Neural progenitor cell (in vitro differentiated cells): ENCODE results near the gene CYP2F1. TPM values are rescaled to one million over a fixed set of nuclear protein-coding genes. Genes with fewer than 3 reads are reported as not detected.
A peak's percentile ranks its signal among the peaks of the same experiment; 100 is the strongest.
"Not testable (repeated sequence)": the region's sequence is repeated elsewhere in the genome, so short reads cannot be mapped to it uniquely, and the experiment has no call there.

Experiments
- DNase-seq: peaks from one replicate; pipeline ENCODE4 v3.0.0-alpha.2; 2016; ENCODE audit warnings: low spot score
- H2AFZ ChIP-seq: fragments of 200-600 bp; sonication (generic); replicated peaks from 2 replicates; pipeline ENCODE4 v1.6.1; 2016; ENCODE audit warnings: antibody characterized with exemption
- H3F3A ChIP-seq: fragments of 200-600 bp; sonication (generic); 2 replicates; pipeline ENCODE4 v1.6.1; 2016; ENCODE audit warnings: antibody characterized with exemption, low read depth
- H3K27ac ChIP-seq: fragments of 200-600 bp; sonication (generic); 2 replicates; pipeline ENCODE4 v1.5.1; 2016; ENCODE audit warnings: mild to moderate bottlenecking
- H3K27me3 ChIP-seq: fragments of 200-600 bp; sonication (generic); 2 replicates; pipeline ENCODE4 v1.6.1; 2016; ENCODE audit warnings: mild to moderate bottlenecking, moderate library complexity
- H3K36me3 ChIP-seq: fragments of 200-600 bp; sonication (generic); 2 replicates; pipeline ENCODE4 v1.5.1; 2016
- H3K4me1 ChIP-seq: fragments of 200-600 bp; sonication (generic); 2 replicates; pipeline ENCODE4 v1.6.1; 2016; ENCODE audit warnings: mixed run types
- H3K4me2 ChIP-seq: fragments of 200-600 bp; sonication (generic); 2 replicates; pipeline ENCODE4 v1.6.1; 2016
- H3K4me3 ChIP-seq: fragments of 200-600 bp; sonication (generic); 2 replicates; pipeline ENCODE4 v1.5.1; 2016
- H3K79me2 ChIP-seq: fragments of 200-600 bp; sonication (generic); 2 replicates; pipeline ENCODE4 v1.6.1; 2016; ENCODE audit warnings: low read depth
- H3K9ac ChIP-seq: fragments of 200-600 bp; sonication (generic); 2 replicates; pipeline ENCODE4 v1.6.1; 2016
- H3K9me3 ChIP-seq: fragments of 200-600 bp; sonication (generic); 2 replicates; pipeline ENCODE4 v1.5.1; 2016; ENCODE audit warnings: low read depth
- H4K20me1 ChIP-seq: fragments of 200-600 bp; sonication (generic); 2 replicates; pipeline ENCODE4 v1.6.1; 2016; ENCODE audit warnings: low read depth
- H3K27ac Mint-ChIP-seq: 3 replicates; pipeline ENCODE4 v1.8.0; 2021; ENCODE audit warnings: mixed read lengths
- H3K27me3 Mint-ChIP-seq: 2 replicates; pipeline ENCODE4 v1.8.0; 2022; ENCODE audit warnings: low read depth, mild to moderate bottlenecking, inconsistent platforms, moderate library complexity, mixed read lengths; ENCODE audit not compliant: insufficient read depth
- H3K36me3 Mint-ChIP-seq: 3 replicates; pipeline ENCODE4 v1.8.0; 2021; ENCODE audit warnings: mixed read lengths
- H3K4me1 Mint-ChIP-seq: 3 replicates; pipeline ENCODE4 v1.8.0; 2021; ENCODE audit warnings: mixed read lengths
- H3K4me3 Mint-ChIP-seq: 3 replicates; pipeline ENCODE4 v1.8.0; 2021; ENCODE audit warnings: mild to moderate bottlenecking, moderate library complexity, mixed read lengths
- H3K9me3 Mint-ChIP-seq: 3 replicates; pipeline ENCODE4 v1.8.0; 2020; ENCODE audit warnings: mixed read lengths
- CTCF ChIP-seq: fragments of 200-600 bp; sonication (generic); IDR thresholded peaks from 2 replicates; pipeline ENCODE4 v1.5.1; 2017; ENCODE audit warnings: antibody characterized with exemption, mild to moderate bottlenecking
- EZH2 ChIP-seq: fragments of 200-600 bp; sonication (generic); IDR thresholded peaks from 2 replicates; pipeline ENCODE4 v1.6.1; 2017; ENCODE audit warnings: antibody characterized with exemption, mild to moderate bottlenecking, moderate library complexity
- EZH2phosphoT487 ChIP-seq: fragments of 200-600 bp; sonication (generic); IDR thresholded peaks from 2 replicates; pipeline ENCODE4 v1.6.1; 2017; ENCODE audit warnings: antibody characterized with exemption
- total RNA-seq: library from RNA; depleted of rRNA; stranded (reverse); fragments of >200 nt; gene quantifications from 2 replicates; pipeline ENCODE4 v1.2.3, GENCODE V29; 2015; ENCODE audit warnings: low replicate concordance

The CYP2F1 gene
- total RNA-seq, 1 donor from 2014 or later, result not detected

GRCh38 chr19:41136636-41137455 is 22.6 kb downstream of the CYP2F1 start:
- no peak for DNase-seq
- Histone ChIP-seq H3K27me3 (peaks cover 13% of the 10 kb centered on the region), H3K9ac (no peak overlapping the region), H3K9me3 (no peaks in the 10 kb centered on the region), H3K36me3 (no peaks in the 10 kb centered on the region), H3K27ac (no peak overlapping the region), H3K4me3 (no peak overlapping the region), H4K20me1 (no peaks in the 10 kb centered on the region), H3K79me2 (no peaks in the 10 kb centered on the region), H3K4me2 (peak overlapping the region; percentile 34), H3K4me1 (no peaks in the 10 kb centered on the region), H3F3A (peaks cover 4% of the 10 kb centered on the region), H2AFZ (no peak overlapping the region)
- Mint-ChIP-seq H3K27ac (no peak overlapping the region), H3K27me3 (peaks cover 15% of the 10 kb centered on the region), H3K4me3 (peak overlapping the region; percentile 27), H3K36me3 (no peaks in the 10 kb centered on the region), H3K9me3 (peaks cover 3% of the 10 kb centered on the region), H3K4me1 (peaks cover 7% of the 10 kb centered on the region)
- TF ChIP-seq EZH2phosphoT487, result no peak
- TF ChIP-seq CTCF, result no peak
- no peak for TF ChIP-seq EZH2

DNA sequence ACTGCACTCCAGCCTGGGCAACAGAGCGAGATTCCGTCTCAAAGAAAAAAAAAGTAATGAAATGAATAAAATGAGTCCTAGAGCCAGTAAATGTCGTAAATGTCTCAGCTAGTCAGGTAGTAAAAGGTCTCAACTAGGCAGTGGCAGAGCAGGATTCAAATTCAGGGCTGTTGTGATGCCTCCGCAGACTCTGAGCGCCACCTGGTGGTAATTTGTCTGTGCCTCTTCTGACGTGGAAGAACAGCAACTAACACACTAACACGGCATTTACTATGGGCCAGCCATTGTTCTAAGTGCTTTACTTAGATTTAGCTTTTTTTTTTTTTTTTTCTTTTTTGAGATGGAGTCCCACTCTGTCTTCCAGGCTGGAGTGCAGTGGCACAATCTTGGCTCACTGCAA is 30.2 kb downstream of the CYP2F1 start:
- Mint-ChIP-seq H3K9me3 (peaks cover 2% of the 10 kb centered on the region), H3K36me3 (no peaks in the 10 kb centered on the region), H3K27me3 (peaks cover 6% of the 10 kb centered on the region), H3K27ac (no peak overlapping the region), H3K4me1 (no peaks in the 10 kb centered on the region), H3K4me3 (no peak overlapping the region)
- peak; percentile 83 for DNase-seq
- H3F3A ChIP-seq, result no peaks in the 10 kb centered on the region
- no peaks in the 10 kb centered on the region for H3K79me2 ChIP-seq
- H3K4me3 ChIP-seq, result no peak overlapping the region
- no peak overlapping the region for H2AFZ ChIP-seq
- TF ChIP-seq CTCF (peak; percentile 77), EZH2phosphoT487 (no peak)
- no peaks in the 10 kb centered on the region for H3K4me1 ChIP-seq
- H3K27ac ChIP-seq, result no peak overlapping the region
- H3K9me3 ChIP-seq, result no peaks in the 10 kb centered on the region
- no peaks in the 10 kb centered on the region for H4K20me1 ChIP-seq
- H3K36me3 ChIP-seq, result no peaks in the 10 kb centered on the region
- H3K9ac ChIP-seq, result no peak overlapping the region
- no peaks in the 10 kb centered on the region for H3K27me3 ChIP-seq
- H3K4me2 ChIP-seq, result no peak overlapping the region

GRCh38 chr19:41149831-41150230 is 35.6 kb downstream of the CYP2F1 start:
- no peak overlapping the region for H3K4me3 Mint-ChIP-seq
- H3K4me1 ChIP-seq, result no peaks in the 10 kb centered on the region
- H2AFZ ChIP-seq, result no peak overlapping the region
- no peak overlapping the region for H3K4me3 ChIP-seq
- TF ChIP-seq EZH2 (no peak), CTCF (no peak), EZH2phosphoT487 (no peak)
- H3K79me2 ChIP-seq, result no peaks in the 10 kb centered on the region
- no peaks in the 10 kb centered on the region for H3K9me3 ChIP-seq
- no peak for DNase-seq
- no peaks in the 10 kb centered on the region for H3F3A ChIP-seq
- H3K36me3 ChIP-seq, result no peaks in the 10 kb centered on the region
- no peaks in the 10 kb centered on the region for H3K27me3 ChIP-seq
- H3K4me1 Mint-ChIP-seq, result no peaks in the 10 kb centered on the region
- no peak overlapping the region for H3K27ac Mint-ChIP-seq
- H3K36me3 Mint-ChIP-seq, result no peaks in the 10 kb centered on the region
- no peaks in the 10 kb centered on the region for H4K20me1 ChIP-seq
- H3K9me3 Mint-ChIP-seq, result no peaks in the 10 kb centered on the region
- H3K27me3 Mint-ChIP-seq, result no peaks in the 10 kb centered on the region
- H3K27ac ChIP-seq, result no peak overlapping the region
- no peak overlapping the region for H3K4me2 ChIP-seq
- no peak overlapping the region for H3K9ac ChIP-seq

GRCh38 chr19:41150986-41151385 is 36.8 kb downstream of the CYP2F1 start:
- H3K27me3 ChIP-seq, H3K4me3 Mint-ChIP-seq, H4K20me1 ChIP-seq, H3K36me3 ChIP-seq, H2AFZ ChIP-seq, H3K4me3 ChIP-seq, DNase-seq, H3K79me2 ChIP-seq, H3K27ac ChIP-seq, H3K4me1 ChIP-seq, H3K9me3 ChIP-seq, H3K4me1 Mint-ChIP-seq, H3F3A ChIP-seq, H3K27me3 Mint-ChIP-seq, H3K9me3 Mint-ChIP-seq, H3K36me3 Mint-ChIP-seq, H3K4me2 ChIP-seq, H3K27ac Mint-ChIP-seq, H3K9ac ChIP-seq: not testable (repeated sequence)
